GM18505 (cell line): Measurements from ENCODE around the gene PTPN21.

Experiments used
- ATAC-seq: cut with Tn5 transposase; IDR thresholded peaks from one replicate; pipeline ENCODE4 v1.9.1; 2021; ENCODE audit not compliant: unreplicated experiment
- POLR2A ChIP-seq: IDR thresholded peaks from 4 replicates; pipeline ENCODE4 v1.6.1; 2011; ENCODE audit warnings: borderline replicate concordance; ENCODE audit not compliant: insufficient read depth, insufficient read length; ENCODE audit errors: extremely low read depth

Gene PTPN21

GRCh38 chr14:88503754-88504406 lies 50.9 kb downstream of the PTPN21 start:
- no peak for ATAC-seq

GRCh38 chr14:88502740-88503139 lies 52.1 kb downstream of the PTPN21 start:
- TF ChIP-seq POLR2A, result no peak
- ATAC-seq, result no peak

More at GRCh38 chr14:88503754-88504406, 50.9 kb downstream of the PTPN21 start:
- TF ChIP-seq POLR2A, result no peak

GRCh38 chr14:88500611-88501010 lies 54.2 kb downstream of the PTPN21 start:
- TF ChIP-seq POLR2A, result no peak
- ATAC-seq, result no peak

- no peak for ATAC-seq
- TF ChIP-seq POLR2A, result no peak
These were observed 55.6 kb downstream of the PTPN21 start for GRCh38 chr14:88499225-88499624.

- no peak for ATAC-seq
- no peak for TF ChIP-seq POLR2A
These were observed 58.4 kb downstream of the PTPN21 start for GRCh38 chr14:88496414-88496813.

GRCh38 chr14:88493392-88494185 lies 61.2 kb downstream of the PTPN21 start:
- no peak for TF ChIP-seq POLR2A
- no peak for ATAC-seq

GRCh38 chr14:88492272-88493089 lies 62.3 kb downstream of the PTPN21 start:
- ATAC-seq, result peak; percentile 83
- no peak for TF ChIP-seq POLR2A

- ATAC-seq, result no peak
- no peak for TF ChIP-seq POLR2A
These were observed 64.6 kb downstream of the PTPN21 start for GRCh38 chr14:88490168-88490567.

GRCh38 chr14:88488897-88489296 lies 65.9 kb downstream of the PTPN21 start:
- no peak for ATAC-seq
- no peak for TF ChIP-seq POLR2A

- TF ChIP-seq POLR2A, result no peak
- ATAC-seq, result no peak
These were observed 66.7 kb downstream of the PTPN21 start for GRCh38 chr14:88488081-88488480.

- no peak for TF ChIP-seq POLR2A
These were observed 72.3 kb downstream of the PTPN21 start for GRCh38 chr14:88482524-88482923.

GRCh38 chr14:88481794-88482193 lies 73.0 kb downstream of the PTPN21 start:
- ATAC-seq, result no peak
- no peak for TF ChIP-seq POLR2A

More at GRCh38 chr14:88482524-88482923, 72.3 kb downstream of the PTPN21 start:
- no peak for ATAC-seq

GRCh38 chr14:88481059-88481458 lies 73.7 kb downstream of the PTPN21 start:
- no peak for ATAC-seq
- TF ChIP-seq POLR2A, result no peak

- TF ChIP-seq POLR2A, result no peak
- no peak for ATAC-seq
These were observed 75.2 kb downstream of the PTPN21 start for GRCh38 chr14:88479574-88479987.

GRCh38 chr14:88478931-88479330 lies 75.9 kb downstream of the PTPN21 start:
- TF ChIP-seq POLR2A, result no peak
- no peak for ATAC-seq
